GM23338 (cell line): ENCODE measurements around the gene SLC35A4.

ENCODE experiments used
- CTCF ChIP-seq, 2 experiments: fragments of 200-600 bp in 1 of 2; sonication (generic) in 1 of 2; conservative IDR thresholded peaks; 2 replicates each; pipeline versions ENCODE4 v1.5.1 to v1.6.1; 2016 to 2017; ENCODE audit warnings: antibody characterized with exemption in 2 of 2, low read depth in 2 of 2, mild to moderate bottlenecking in 2 of 2, moderate library complexity in 1 of 2
- ZNF114 ChIP-seq: fragments of 250-450 bp; sonication (Bioruptor Pico); IDR thresholded peaks from 2 replicates; pipeline ENCODE4 v1.5.0; 2020; ENCODE audit warnings: mild to moderate bottlenecking, moderate library complexity

- TF ChIP-seq CTCF (conservative IDR thresholded peaks at IDR 0.05; ENCODE audit: low read depth in 2 of 2) (no peak), ZNF114 (no peak)
These were observed 39.1 kb downstream of the SLC35A4 start for GRCh38 chr5:140603734-140604133.
